Measurements from ENCODE around the gene RAB39A.
A peak's percentile ranks its signal among the peaks of the same experiment; 100 is the strongest.

DNA sequence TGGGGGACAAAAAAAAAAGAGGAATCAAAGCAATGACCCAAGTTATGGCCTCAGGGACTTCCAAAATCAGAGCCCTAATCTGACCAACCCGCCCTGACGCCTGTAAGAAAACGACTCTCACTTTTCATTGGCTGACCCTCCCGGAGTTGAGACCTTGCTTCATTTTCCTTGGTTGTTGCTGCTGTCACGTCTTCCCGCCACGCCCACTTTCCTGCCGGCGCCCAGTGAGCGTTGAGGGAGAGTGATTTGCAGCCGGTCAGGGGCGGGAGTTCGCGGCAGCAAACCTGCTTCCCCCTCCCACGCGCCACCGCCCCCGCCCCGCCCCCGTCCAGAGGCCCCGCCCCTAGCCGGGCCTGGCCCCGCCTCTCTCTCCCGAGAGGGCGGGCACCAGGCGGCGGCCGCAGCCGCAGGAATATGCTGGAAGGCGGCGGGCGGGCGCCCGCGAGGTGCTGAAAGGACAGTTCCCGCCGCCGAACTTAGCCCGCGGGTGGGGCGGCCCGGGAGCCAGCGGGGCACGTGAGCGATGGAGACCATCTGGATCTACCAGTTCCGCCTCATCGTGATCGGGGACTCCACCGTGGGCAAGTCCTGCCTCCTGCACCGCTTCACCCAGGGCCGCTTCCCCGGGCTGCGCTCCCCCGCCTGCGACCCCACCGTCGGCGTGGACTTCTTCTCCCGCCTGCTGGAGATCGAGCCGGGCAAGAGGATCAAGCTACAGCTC lies at the start of gene RAB39A:
- TF ChIP-seq NR3C1 (IDR thresholded peaks at IDR 0.05), result no peak
- TF ChIP-seq, protein P1, sequence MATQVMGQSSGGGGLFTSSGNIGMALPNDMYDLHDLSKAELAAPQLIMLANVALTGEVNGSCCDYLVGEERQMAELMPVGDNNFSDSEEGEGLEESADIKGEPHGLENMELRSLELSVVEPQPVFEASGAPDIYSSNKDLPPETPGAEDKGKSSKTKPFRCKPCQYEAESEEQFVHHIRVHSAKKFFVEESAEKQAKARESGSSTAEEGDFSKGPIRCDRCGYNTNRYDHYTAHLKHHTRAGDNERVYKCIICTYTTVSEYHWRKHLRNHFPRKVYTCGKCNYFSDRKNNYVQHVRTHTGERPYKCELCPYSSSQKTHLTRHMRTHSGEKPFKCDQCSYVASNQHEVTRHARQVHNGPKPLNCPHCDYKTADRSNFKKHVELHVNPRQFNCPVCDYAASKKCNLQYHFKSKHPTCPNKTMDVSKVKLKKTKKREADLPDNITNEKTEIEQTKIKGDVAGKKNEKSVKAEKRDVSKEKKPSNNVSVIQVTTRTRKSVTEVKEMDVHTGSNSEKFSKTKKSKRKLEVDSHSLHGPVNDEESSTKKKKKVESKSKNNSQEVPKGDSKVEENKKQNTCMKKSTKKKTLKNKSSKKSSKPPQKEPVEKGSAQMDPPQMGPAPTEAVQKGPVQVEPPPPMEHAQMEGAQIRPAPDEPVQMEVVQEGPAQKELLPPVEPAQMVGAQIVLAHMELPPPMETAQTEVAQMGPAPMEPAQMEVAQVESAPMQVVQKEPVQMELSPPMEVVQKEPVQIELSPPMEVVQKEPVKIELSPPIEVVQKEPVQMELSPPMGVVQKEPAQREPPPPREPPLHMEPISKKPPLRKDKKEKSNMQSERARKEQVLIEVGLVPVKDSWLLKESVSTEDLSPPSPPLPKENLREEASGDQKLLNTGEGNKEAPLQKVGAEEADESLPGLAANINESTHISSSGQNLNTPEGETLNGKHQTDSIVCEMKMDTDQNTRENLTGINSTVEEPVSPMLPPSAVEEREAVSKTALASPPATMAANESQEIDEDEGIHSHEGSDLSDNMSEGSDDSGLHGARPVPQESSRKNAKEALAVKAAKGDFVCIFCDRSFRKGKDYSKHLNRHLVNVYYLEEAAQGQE (IDR thresholded peaks at IDR 0.05), result peak; percentile 84

Data from A549 (cell line).